ENCODE results near the gene ELMO2.

DNA sequence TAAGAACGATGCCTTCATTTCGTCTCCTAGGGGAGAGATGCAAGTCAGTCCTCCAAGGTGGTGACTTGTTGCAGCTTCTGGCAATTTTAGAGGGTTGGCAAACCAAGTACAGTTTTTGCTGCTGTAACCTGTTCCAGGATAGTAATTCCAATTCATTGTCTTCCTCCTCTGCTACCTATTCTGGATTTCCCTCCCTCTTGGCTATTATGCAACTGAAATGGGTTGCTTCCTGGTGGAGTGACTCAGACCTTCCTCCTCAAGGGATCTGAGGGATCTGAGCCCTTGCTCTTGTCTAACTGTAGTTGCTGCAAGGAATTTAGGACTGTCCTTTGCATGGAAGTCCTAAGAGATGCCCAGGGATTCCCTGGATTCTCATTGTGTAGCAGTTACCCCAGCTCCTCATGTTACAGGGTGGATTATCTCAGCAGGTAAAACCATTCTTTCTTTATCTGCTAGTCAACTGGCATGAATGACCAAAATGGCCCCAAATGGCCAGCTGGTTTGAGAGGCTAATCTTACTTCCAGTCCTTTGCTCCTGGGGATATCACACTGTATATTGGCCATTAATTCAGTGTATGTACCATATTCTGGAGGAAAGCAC is 17.6 kb upstream of the ELMO2 start:
- TF ChIP-seq, protein P1, sequence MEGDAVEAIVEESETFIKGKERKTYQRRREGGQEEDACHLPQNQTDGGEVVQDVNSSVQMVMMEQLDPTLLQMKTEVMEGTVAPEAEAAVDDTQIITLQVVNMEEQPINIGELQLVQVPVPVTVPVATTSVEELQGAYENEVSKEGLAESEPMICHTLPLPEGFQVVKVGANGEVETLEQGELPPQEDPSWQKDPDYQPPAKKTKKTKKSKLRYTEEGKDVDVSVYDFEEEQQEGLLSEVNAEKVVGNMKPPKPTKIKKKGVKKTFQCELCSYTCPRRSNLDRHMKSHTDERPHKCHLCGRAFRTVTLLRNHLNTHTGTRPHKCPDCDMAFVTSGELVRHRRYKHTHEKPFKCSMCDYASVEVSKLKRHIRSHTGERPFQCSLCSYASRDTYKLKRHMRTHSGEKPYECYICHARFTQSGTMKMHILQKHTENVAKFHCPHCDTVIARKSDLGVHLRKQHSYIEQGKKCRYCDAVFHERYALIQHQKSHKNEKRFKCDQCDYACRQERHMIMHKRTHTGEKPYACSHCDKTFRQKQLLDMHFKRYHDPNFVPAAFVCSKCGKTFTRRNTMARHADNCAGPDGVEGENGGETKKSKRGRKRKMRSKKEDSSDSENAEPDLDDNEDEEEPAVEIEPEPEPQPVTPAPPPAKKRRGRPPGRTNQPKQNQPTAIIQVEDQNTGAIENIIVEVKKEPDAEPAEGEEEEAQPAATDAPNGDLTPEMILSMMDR (IDR thresholded peaks at IDR 0.05) = no peak
- TF ChIP-seq POLR2AphosphoS5 (IDR thresholded peaks at IDR 0.05) = no peak
- TF ChIP-seq POLR2A (IDR thresholded peaks at IDR 0.05) = no peak

Measured in stomach (tissue), 4 donors.